DMS153 treated with DMSO at 0.1 percent for 48 hours (cell line): ENCODE data around the gene TMEM126B.
A peak's percentile ranks its signal among the peaks of the same experiment; 100 is the strongest.
"Not testable (repeated sequence)": the region's sequence is repeated elsewhere in the genome, so short reads cannot be mapped to it uniquely, and the experiment has no call there.

ENCODE experiments used
- DNase-seq: peaks from one replicate; lab custom pipeline; 2025; ENCODE audit not compliant: unreplicated experiment; lab: John Stamatoyannopoulos, UW

The TMEM126B gene

GRCh38 chr11:85627998-85628770, at the start of gene TMEM126B:
Gene TMEM126B, plus strand, starts transcription at chr11:85628593. Its CDS starts 15 bp downstream, at chr11:85628608.
- peak; percentile 97 for DNase-seq

GRCh38 chr11:85582111-85582510, 46.3 kb upstream of the TMEM126B start:
- DNase-seq, result no peak

GRCh38 chr11:85589373-85589772, 39.0 kb upstream of the TMEM126B start:
- no peak for DNase-seq

GRCh38 chr11:85590848-85591483, 37.4 kb upstream of the TMEM126B start:
- no peak for DNase-seq

- DNase-seq, result peak; percentile 4
Measured at GRCh38 chr11:85595285-85595884, 33.0 kb upstream of the TMEM126B start.

GRCh38 chr11:85596886-85597285, 31.5 kb upstream of the TMEM126B start:
- no peak for DNase-seq

- DNase-seq, result no peak
Measured at GRCh38 chr11:85599083-85599482, 29.3 kb upstream of the TMEM126B start.

GRCh38 chr11:85602526-85603213, 25.7 kb upstream of the TMEM126B start:
- DNase-seq, result no peak

GRCh38 chr11:85603220-85603619, 25.2 kb upstream of the TMEM126B start:
- DNase-seq, result no peak

GRCh38 chr11:85606237-85606636, 22.2 kb upstream of the TMEM126B start:
- not testable (repeated sequence) for DNase-seq

- not testable (repeated sequence) for DNase-seq
Measured at GRCh38 chr11:85608621-85609020, 19.8 kb upstream of the TMEM126B start.

GRCh38 chr11:85609286-85609685, 19.1 kb upstream of the TMEM126B start:
- not testable (repeated sequence) for DNase-seq

GRCh38 chr11:85611643-85612042, 16.8 kb upstream of the TMEM126B start:
- DNase-seq, result not testable (repeated sequence)

- DNase-seq, result no peak
Measured at GRCh38 chr11:85619499-85619898, 8.9 kb upstream of the TMEM126B start.

GRCh38 chr11:85620256-85620655, 8.1 kb upstream of the TMEM126B start:
- DNase-seq, result no peak

- no peak for DNase-seq
Measured at GRCh38 chr11:85626496-85626895, 1.9 kb upstream of the TMEM126B start.

- DNase-seq, result no peak
Measured at GRCh38 chr11:85627332-85627997, 928 bp upstream of the TMEM126B start, which contains the start of gene DLG2. Gene DLG2, minus strand, starts transcription at chr11:85627344.

- no peak for DNase-seq
Measured at GRCh38 chr11:85628771-85629341, 463 bp downstream of the TMEM126B start.

GRCh38 chr11:85634747-85635146, 6.4 kb downstream of the TMEM126B start:
- no peak for DNase-seq

- DNase-seq, result no peak
Measured at GRCh38 chr11:85643191-85643614, 14.8 kb downstream of the TMEM126B start.
